Measurements from ENCODE around the gene GIMAP7. TPM values are rescaled to one million over a fixed set of nuclear protein-coding genes. Genes with fewer than 3 reads are reported as not detected.
"Not testable (repeated sequence)": the region's sequence is repeated elsewhere in the genome, so short reads cannot be mapped to it uniquely, and the experiment has no call there.

GIMAP7 gene
- polyA plus RNA-seq, 4 donors: 3.1 to 31.1 (median 14.0) TPM

DNA sequence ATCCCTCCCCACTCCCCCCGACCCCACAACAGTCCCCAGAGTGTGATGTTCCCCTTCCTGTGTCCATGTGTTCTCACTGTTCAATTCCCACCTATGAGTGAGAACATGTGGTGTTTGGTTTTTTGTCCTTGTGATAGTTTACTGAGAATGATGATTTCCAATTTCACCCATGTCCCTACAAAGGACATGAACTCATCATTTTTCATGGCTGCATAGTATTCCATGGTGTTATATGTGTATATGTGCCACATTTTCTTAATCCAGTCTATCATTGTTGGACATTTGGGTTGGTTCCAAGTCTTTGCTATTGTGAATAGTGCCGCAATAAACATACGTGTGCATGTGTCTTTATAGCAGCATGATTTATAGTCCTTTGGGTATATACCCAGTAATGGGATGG lies 21.2 kb upstream of the GIMAP7 start:
- not testable (repeated sequence) for H3K27me3 ChIP-seq (ENCODE audit: control insufficient read depth in 3 of 3, insufficient read depth in 3 of 3, low read length in 3 of 3); H3K9me3 ChIP-seq (ENCODE audit: control insufficient read depth in 2 of 2, insufficient read depth in 1 of 2, low read depth in 1 of 2, low read length in 1 of 2); H3K36me3 ChIP-seq (ENCODE audit: control insufficient read depth in 3 of 3, insufficient read depth in 2 of 3, low read depth in 1 of 3, low read length in 3 of 3); H3K27ac ChIP-seq (ENCODE audit: low read depth in 1 of 3, low read length in 2 of 3); DNase-seq; H3K4me3 ChIP-seq (ENCODE audit: low read depth in 1 of 3, low read length in 3 of 3); H3K4me1 ChIP-seq (ENCODE audit: control insufficient read depth in 3 of 3, insufficient read depth in 2 of 3, low read depth in 1 of 3, low read length in 2 of 3); FAIRE-seq
- WGBS, 3 donors: 23 to 76% (median 33%) methylated on average over 1 to 2 of the region's 3 CpGs

DNA sequence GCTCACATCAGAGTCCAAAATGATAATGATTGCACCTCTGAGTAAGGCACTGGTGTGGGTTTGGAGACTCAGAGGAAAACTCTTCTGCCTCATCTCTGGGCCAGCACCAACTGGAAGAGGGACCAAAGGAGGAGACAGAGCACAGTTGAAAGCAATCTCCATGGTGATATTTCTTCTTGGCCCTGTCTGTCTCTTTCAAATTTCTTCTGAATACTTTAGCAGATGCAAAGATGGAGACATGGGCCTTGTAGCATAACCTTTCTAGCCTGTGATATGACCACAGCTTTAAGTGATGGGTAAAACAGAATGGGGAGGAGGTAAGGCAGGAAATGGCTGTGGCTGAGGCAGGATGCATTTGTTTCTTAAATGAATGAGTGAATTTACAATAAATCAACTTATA lies 12.2 kb upstream of the GIMAP7 start:
- H3K4me3 ChIP-seq (ENCODE audit: low read depth in 1 of 3, low read length in 3 of 3): no peak overlapping the region
- H3K27ac ChIP-seq (ENCODE audit: low read depth in 1 of 3, low read length in 2 of 3): peak overlapping the region in 2 of 3 donors; percentile 52 to 60
- H3K9me3 ChIP-seq (ENCODE audit: control insufficient read depth in 2 of 2, insufficient read depth in 1 of 2, low read depth in 1 of 2, low read length in 1 of 2): no peaks in the 10 kb centered on the region
- no peaks in the 10 kb centered on the region for H3K36me3 ChIP-seq (ENCODE audit: control insufficient read depth in 3 of 3, insufficient read depth in 2 of 3, low read depth in 1 of 3, low read length in 3 of 3)
- no peaks in the 10 kb centered on the region for H3K4me1 ChIP-seq (ENCODE audit: control insufficient read depth in 3 of 3, insufficient read depth in 2 of 3, low read depth in 1 of 3, low read length in 2 of 3)
- H3K27me3 ChIP-seq (ENCODE audit: control insufficient read depth in 3 of 3, insufficient read depth in 3 of 3, low read length in 3 of 3): no peaks in the 10 kb centered on the region
- no peak for FAIRE-seq
- peak in 1 of 2 donors; percentile 44 for DNase-seq

DNA sequence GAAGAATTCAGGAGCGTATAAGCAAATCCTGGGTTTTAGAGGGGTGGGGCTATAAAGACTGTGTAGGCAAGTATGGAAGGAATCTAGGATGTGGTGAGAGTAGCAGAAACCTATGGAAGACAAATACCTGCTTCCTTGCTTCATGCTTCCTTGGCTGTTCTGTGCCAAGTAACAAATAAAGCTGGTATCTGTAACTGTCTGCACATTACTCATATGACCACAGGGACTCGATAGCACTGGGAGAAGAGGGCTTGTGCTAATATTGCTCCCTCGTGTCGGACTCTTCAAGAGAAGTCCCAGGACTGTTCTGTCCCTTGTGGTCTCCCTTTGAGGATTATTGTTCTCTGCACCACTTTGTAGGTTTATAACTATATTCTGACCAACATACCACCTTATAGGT lies 11.5 kb upstream of the GIMAP7 start:
- H3K27me3 ChIP-seq (ENCODE audit: control insufficient read depth in 3 of 3, insufficient read depth in 3 of 3, low read length in 3 of 3): no peaks in the 10 kb centered on the region
- no peak overlapping the region for H3K4me3 ChIP-seq (ENCODE audit: low read depth in 1 of 3, low read length in 3 of 3)
- WGBS, 3 donors: 82 to 90% (median 82%) methylated on average over 4 of the region's 4 CpGs
- no peaks in the 10 kb centered on the region for H3K4me1 ChIP-seq (ENCODE audit: control insufficient read depth in 3 of 3, insufficient read depth in 2 of 3, low read depth in 1 of 3, low read length in 2 of 3)
- FAIRE-seq (no peak), DNase-seq (no peak)
- no peaks in the 10 kb centered on the region for H3K36me3 ChIP-seq (ENCODE audit: control insufficient read depth in 3 of 3, insufficient read depth in 2 of 3, low read depth in 1 of 3, low read length in 3 of 3)
- H3K9me3 ChIP-seq (ENCODE audit: control insufficient read depth in 2 of 2, insufficient read depth in 1 of 2, low read depth in 1 of 2, low read length in 1 of 2): no peaks in the 10 kb centered on the region
- H3K27ac ChIP-seq (ENCODE audit: low read depth in 1 of 3, low read length in 2 of 3): peak overlapping the region in 1 of 3 donors; percentile 77

DNA sequence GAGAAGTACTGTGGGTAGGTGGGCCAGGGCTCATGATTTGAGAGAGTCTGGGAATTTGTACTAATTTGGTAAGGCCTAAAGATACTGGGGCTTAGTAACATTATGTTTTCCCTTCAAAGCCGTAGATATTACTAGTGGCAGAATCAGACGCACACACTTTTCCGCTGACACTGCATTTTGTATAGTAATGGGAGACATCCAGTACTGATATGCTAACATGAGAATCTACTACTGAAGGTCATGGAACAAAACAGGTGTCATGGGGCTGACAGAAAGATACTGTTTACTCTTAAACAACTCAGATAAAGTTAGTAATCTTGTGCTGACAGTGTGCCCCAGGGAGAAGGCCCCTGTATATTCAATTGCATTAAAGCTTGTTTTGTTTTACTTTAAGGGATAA lies 11.1 kb upstream of the GIMAP7 start:
- Histone ChIP-seq H3K9me3 (ENCODE audit: control insufficient read depth in 2 of 2, insufficient read depth in 1 of 2, low read depth in 1 of 2, low read length in 1 of 2) (no peaks in the 10 kb centered on the region), H3K4me3 (ENCODE audit: low read depth in 1 of 3, low read length in 3 of 3) (no peak overlapping the region), H3K27ac (ENCODE audit: low read depth in 1 of 3, low read length in 2 of 3) (peak overlapping the region in 2 of 3 donors; percentile 20 to 77), H3K27me3 (ENCODE audit: control insufficient read depth in 3 of 3, insufficient read depth in 3 of 3, low read length in 3 of 3) (no peaks in the 10 kb centered on the region), H3K4me1 (ENCODE audit: control insufficient read depth in 3 of 3, insufficient read depth in 2 of 3, low read depth in 1 of 3, low read length in 2 of 3) (no peaks in the 10 kb centered on the region), H3K36me3 (ENCODE audit: control insufficient read depth in 3 of 3, insufficient read depth in 2 of 3, low read depth in 1 of 3, low read length in 3 of 3) (no peaks in the 10 kb centered on the region)
- no peak for DNase-seq
- no peak for FAIRE-seq
- WGBS, 3 donors: 80 to 92% (median 83%) methylated on average over 3 of the region's 3 CpGs

DNA sequence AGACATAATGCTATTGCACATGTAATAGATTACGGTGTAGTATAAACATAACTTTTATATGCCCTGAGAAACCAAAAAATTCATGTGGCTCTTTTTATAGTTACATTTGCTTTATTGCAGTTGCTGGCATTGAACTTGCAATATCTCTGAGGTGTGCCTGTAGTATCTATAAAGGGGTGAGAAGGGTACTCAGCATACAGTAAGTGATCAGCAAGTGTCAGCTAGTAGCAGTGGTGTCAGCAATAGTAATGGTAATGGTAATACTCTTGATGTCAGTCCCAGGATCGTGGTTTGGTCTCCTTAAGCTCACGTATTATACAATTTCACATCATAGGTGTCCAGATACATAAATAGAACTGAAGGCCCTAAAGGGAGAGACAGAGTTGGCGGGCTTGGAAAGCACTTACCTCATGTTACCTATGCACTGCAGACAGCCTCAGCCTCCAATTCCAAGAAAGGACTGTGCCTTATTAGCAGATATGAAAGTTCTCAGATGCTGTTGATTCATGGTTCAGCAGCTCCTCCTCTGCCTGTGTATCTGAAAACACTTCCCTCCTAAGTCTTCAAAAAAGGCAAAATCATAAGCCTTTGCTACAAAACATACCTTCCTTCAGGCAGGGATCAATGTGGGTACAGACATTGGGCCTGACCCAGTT lies 6.6 kb upstream of the GIMAP7 start:
- Histone ChIP-seq H3K4me1 (ENCODE audit: control insufficient read depth in 3 of 3, insufficient read depth in 2 of 3, low read depth in 1 of 3, low read length in 2 of 3) (no peaks in the 10 kb centered on the region), H3K4me3 (ENCODE audit: low read depth in 1 of 3, low read length in 3 of 3) (no peak overlapping the region), H3K9me3 (ENCODE audit: control insufficient read depth in 2 of 2, insufficient read depth in 1 of 2, low read depth in 1 of 2, low read length in 1 of 2) (no peaks in the 10 kb centered on the region), H3K36me3 (ENCODE audit: control insufficient read depth in 3 of 3, insufficient read depth in 2 of 3, low read depth in 1 of 3, low read length in 3 of 3) (no peaks in the 10 kb centered on the region), H3K27ac (ENCODE audit: low read depth in 1 of 3, low read length in 2 of 3) (no peak overlapping the region), H3K27me3 (ENCODE audit: control insufficient read depth in 3 of 3, insufficient read depth in 3 of 3, low read length in 3 of 3) (no peaks in the 10 kb centered on the region)
- DNase-seq (no peak), FAIRE-seq (no peak)
- WGBS, 3 donors: 83 to 87% (median 85%) methylated on average over 4 of the region's 4 CpGs

DNA sequence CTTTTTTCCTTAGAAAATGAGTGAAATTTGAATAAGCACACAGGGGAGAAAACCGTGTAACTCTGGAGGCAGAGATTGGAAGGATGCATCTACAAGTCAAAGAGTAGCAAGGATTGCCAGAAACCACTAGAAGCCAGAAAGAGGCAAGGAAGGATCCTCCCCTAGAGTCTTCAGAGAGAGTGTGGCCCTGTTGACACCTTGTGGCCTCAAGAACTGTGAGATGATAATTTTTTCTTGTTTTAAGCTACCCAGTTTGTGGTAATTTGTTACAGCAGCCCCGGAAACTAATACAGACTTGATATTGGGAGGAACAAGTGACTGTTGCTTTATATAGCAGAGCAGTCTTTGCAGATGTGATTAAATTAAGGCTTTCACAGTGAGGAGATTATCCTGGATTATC lies 3.6 kb upstream of the GIMAP7 start:
- Histone ChIP-seq H3K9me3 (ENCODE audit: control insufficient read depth in 2 of 2, insufficient read depth in 1 of 2, low read depth in 1 of 2, low read length in 1 of 2) (no peaks in the 10 kb centered on the region), H3K36me3 (ENCODE audit: control insufficient read depth in 3 of 3, insufficient read depth in 2 of 3, low read depth in 1 of 3, low read length in 3 of 3) (no peaks in the 10 kb centered on the region), H3K27me3 (ENCODE audit: control insufficient read depth in 3 of 3, insufficient read depth in 3 of 3, low read length in 3 of 3) (no peaks in the 10 kb centered on the region), H3K27ac (ENCODE audit: low read depth in 1 of 3, low read length in 2 of 3) (no peak overlapping the region), H3K4me3 (ENCODE audit: low read depth in 1 of 3, low read length in 3 of 3) (no peak overlapping the region), H3K4me1 (ENCODE audit: control insufficient read depth in 3 of 3, insufficient read depth in 2 of 3, low read depth in 1 of 3, low read length in 2 of 3) (no peaks in the 10 kb centered on the region)
- DNase-seq: no peak
- 63 to 71% (median 67%) methylated on average over 2 of the region's 2 CpGs for WGBS, 3 donors
- FAIRE-seq: no peak

DNA sequence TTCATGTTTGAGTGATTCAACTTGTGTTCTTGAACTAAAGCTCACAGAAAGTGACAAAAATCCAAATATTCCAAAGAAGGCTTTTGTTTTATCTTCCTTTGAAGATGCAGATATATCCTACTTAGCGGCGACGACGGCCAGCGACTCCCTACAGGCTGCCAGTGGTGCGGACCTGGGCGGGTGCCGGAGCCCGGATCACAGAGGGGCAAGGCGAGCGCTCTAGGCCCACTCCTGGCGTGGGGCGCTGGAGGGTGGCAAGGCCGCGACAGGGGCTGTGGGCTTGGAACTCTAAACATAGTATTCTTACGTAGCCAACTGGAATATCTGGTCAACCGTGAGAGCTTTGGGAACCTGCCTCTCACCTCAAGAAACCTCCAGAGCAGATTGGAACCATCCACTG lies 914 bp upstream of the GIMAP7 start:
- Histone ChIP-seq H3K4me1 (ENCODE audit: control insufficient read depth in 3 of 3, insufficient read depth in 2 of 3, low read depth in 1 of 3, low read length in 2 of 3) (no peaks in the 10 kb centered on the region), H3K36me3 (ENCODE audit: control insufficient read depth in 3 of 3, insufficient read depth in 2 of 3, low read depth in 1 of 3, low read length in 3 of 3) (no peaks in the 10 kb centered on the region), H3K4me3 (ENCODE audit: low read depth in 1 of 3, low read length in 3 of 3) (no peak overlapping the region), H3K27ac (ENCODE audit: low read depth in 1 of 3, low read length in 2 of 3) (peak overlapping the region in 1 of 3 donors; percentile 93), H3K27me3 (ENCODE audit: control insufficient read depth in 3 of 3, insufficient read depth in 3 of 3, low read length in 3 of 3) (no peaks in the 10 kb centered on the region), H3K9me3 (ENCODE audit: control insufficient read depth in 2 of 2, insufficient read depth in 1 of 2, low read depth in 1 of 2, low read length in 1 of 2) (no peaks in the 10 kb centered on the region)
- DNase-seq: no peak
- WGBS, 3 donors: 94 to 96% (median 95%) methylated on average over 17 of the region's 17 CpGs
- no peak for FAIRE-seq

DNA sequence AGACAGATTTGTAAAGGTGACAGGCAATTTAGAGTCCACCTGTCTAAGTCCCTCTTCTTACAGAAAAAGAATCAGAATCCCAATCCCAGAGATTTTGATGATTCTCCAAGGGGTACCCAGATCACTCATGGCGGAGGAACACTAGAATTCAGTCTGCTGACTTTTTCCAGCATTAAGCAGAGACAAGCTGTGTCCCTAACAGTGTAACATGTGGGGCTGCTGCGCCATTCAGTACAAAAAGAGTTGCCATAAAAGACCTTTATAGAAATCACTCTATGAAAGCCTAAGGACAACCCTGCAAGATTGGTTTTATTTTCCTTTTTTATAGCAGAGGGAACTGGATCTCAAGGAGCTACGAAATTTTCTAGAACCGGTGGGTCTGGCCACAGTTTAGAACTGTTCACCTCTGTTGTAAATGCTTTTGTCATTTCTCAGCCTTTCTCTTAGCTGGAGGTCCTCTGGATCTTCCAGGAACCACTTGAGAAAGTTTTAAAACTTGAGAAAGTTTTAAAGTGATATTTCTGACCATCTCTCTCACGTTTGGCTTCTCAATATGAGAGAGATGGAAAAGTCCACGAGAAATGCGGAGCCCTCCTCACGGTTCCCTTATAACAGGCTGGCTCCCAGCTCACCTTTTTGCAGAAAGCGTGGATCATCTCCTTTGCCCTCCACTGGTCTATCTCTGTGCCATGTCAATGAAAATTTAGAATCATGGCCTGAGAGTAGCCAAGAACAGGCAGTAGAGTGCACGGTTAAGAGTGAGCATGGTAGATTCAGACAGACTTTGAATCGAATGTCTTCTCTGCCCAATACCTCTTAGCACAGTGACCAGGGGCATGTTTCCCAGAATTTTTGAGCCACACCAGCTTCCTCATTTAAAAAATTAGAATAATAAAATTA lies 826 bp downstream of the GIMAP7 start:
- H3K36me3 ChIP-seq (ENCODE audit: control insufficient read depth in 3 of 3, insufficient read depth in 2 of 3, low read depth in 1 of 3, low read length in 3 of 3): no peaks in the 10 kb centered on the region
- no peak for DNase-seq
- no peaks in the 10 kb centered on the region for H3K4me1 ChIP-seq (ENCODE audit: control insufficient read depth in 3 of 3, insufficient read depth in 2 of 3, low read depth in 1 of 3, low read length in 2 of 3)
- no peaks in the 10 kb centered on the region for H3K27me3 ChIP-seq (ENCODE audit: control insufficient read depth in 3 of 3, insufficient read depth in 3 of 3, low read length in 3 of 3)
- peak overlapping the region; percentile 60 to 93 (median 63) for H3K27ac ChIP-seq (ENCODE audit: low read depth in 1 of 3, low read length in 2 of 3)
- peak overlapping the region; percentile 32 to 54 (median 35) for H3K4me3 ChIP-seq (ENCODE audit: low read depth in 1 of 3, low read length in 3 of 3)
- WGBS, 3 donors: 61 to 77% (median 61%) methylated on average over 11 of the region's 11 CpGs
- no peaks in the 10 kb centered on the region for H3K9me3 ChIP-seq (ENCODE audit: control insufficient read depth in 2 of 2, insufficient read depth in 1 of 2, low read depth in 1 of 2, low read length in 1 of 2)
- FAIRE-seq: no peak
